IPS-18c (cell line): ENCODE measurements around the gene JAKMIP1.

Experiments used
- H3K4me3 ChIP-seq: 2 replicates; pipeline ENCODE4 v1.7.0; 2013; ENCODE audit warnings: low read depth, mild to moderate bottlenecking, low read length, moderate library complexity; ENCODE audit not compliant: insufficient read depth
- H3K9me3 ChIP-seq: one replicate; pipeline ENCODE4 v1.6.1; 2013; ENCODE audit warnings: mild to moderate bottlenecking, low read length, moderate library complexity; ENCODE audit not compliant: control insufficient read depth, insufficient read depth

The JAKMIP1 gene

DNA sequence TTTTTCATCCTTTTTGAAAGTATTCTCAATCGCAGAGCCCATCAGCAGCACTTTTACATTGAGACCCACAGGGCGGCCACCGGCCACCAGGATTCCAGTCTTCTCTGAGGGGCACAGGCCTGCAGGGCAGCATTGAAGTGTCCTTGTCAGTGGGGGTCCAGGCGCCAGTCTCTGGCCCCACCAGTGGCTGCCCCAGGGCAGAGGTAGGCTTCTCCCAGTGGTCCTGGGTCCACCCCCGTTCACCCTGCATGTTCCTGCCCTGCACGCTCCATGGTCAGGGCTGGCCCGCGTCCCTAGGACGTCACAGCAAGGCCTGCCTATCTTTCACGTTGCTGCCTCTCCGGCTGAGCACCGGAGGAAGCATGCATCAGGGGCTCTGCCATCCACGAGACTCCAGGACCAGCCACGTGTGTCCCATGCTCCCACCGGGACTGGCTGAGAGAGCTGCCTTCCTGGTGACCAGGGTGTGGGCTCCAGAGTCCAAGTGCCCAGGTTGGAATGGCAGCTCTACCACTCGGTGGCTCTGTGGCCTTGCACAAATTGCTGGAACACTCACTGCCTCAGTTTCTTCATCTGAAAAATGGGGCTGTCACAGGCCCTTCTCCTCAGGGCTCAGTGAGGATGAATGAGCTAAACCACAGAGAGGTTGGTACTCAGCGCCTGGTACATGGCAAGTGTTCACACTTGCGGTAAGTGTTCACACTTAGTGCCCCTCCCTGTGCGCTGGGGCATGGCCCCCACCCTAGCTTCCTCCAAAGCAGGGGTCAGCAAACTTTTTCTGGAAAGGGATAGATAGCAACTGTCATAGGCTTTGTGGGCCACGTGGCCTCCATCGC, 30.7 kb upstream of the JAKMIP1 start:
- Histone ChIP-seq H3K9me3 (no peaks in the 10 kb centered on the region), H3K4me3 (no peak overlapping the region)

DNA sequence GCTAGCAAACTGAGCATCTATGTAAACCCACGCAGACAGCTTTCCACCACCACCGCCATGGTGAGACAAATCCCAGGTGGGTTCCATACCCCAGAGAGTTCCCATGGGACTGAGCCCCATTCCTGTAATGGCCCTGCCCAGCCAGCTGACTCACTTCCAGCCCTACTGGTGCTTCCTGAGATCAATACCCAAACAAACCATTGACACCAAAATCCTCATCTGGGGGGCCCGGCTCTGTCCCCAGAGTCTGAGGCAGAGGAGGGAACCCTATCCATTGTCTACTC, 30.1 kb upstream of the JAKMIP1 start:
- Histone ChIP-seq H3K4me3 (no peak overlapping the region), H3K9me3 (no peaks in the 10 kb centered on the region)

GRCh38 chr4:6229671-6230501, 29.5 kb upstream of the JAKMIP1 start:
- no peak overlapping the region for H3K4me3 ChIP-seq
- H3K9me3 ChIP-seq = no peaks in the 10 kb centered on the region

GRCh38 chr4:6229095-6229494, 28.7 kb upstream of the JAKMIP1 start:
- Histone ChIP-seq H3K9me3 (no peaks in the 10 kb centered on the region), H3K4me3 (no peak overlapping the region)

DNA sequence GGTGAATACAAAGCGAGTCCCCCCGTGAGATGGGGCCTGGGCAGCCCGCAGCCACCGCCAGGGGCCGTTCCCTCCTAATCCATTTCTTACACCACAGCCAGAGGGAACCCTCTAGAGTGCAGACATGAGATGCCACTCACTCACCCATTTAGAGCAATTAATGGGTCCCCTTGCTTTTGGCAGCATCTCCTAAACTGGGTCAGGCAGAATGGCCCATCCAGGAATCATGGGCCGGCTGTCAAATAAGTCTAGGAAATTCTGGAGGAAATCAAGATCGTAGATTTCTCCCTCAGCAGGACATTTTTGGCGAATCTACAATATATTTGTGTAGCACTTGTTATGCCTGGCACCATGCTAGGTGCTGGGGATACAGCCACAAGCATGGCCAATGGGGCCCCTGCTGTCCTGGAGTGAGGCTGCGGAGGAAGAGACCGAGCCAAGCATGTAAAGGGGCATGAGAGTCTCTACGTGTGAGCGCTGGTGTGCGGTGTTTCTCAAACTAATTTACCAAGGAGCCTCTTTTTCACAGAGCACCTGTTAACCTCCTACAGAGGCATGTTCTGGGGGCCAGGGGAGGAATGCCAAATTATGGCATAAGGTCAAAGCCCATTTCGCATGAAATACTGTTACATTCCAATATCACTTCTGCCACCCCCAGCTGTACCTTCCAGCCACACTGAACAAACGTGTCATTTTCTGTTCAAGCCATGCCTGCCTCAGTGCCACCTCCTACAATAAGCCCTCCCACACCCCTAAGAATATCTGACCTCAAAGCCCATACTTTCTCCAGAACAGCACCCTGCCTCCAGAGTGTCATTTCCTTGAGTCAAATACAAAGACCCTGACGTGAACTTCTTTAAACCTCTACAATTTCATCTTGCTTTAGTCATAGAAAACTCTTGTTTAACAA, 28.1 kb upstream of the JAKMIP1 start:
- H3K4me3 ChIP-seq = no peak overlapping the region
- H3K9me3 ChIP-seq = no peaks in the 10 kb centered on the region

DNA sequence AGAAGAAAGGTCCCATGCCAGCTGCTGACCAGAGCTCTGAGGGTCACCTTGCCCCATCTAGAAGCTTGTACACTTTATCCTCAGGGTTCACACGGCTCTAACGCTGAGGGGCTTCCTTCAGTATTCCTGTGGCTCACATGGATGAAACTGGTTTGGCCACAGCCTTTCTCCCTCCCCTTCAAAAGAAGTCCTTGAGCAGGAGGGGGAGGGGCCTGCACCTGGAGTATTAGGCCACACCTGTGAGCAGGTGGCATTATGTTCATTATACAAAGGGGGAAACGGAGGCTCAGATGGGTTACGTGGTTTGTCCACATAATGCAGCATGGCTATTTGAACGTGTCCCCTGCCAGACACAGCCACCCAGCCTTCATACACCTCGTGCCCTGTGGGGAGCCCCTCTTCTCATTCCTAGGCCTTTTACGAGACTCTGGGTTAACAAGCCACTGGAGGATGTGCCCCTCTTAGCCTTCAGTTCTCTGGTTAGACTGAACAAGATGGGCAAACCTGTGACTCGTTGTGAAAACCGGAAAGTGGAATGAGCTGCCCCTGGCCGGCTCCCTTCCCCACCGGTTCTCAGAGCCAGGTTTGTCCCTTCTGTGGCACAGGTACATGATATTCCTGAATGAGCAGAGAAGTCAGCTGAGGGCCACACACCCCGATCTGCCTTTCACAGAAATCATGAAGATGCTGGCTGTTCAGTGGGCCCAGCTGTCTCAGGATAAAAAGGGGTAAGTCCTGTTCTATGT, 27.2 kb upstream of the JAKMIP1 start:
- Histone ChIP-seq H3K9me3 (no peaks in the 10 kb centered on the region), H3K4me3 (no peak overlapping the region)

GRCh38 chr4:6226506-6226905, 26.2 kb upstream of the JAKMIP1 start:
- Histone ChIP-seq H3K4me3 (no peak overlapping the region), H3K9me3 (no peaks in the 10 kb centered on the region)

- H3K4me3 ChIP-seq = no peak overlapping the region
Measured at GRCh38 chr4:6225469-6225868, 25.1 kb upstream of the JAKMIP1 start.

GRCh38 chr4:6224735-6225134, 24.4 kb upstream of the JAKMIP1 start:
- H3K9me3 ChIP-seq = no peaks in the 10 kb centered on the region
- H3K4me3 ChIP-seq = no peak overlapping the region

More at GRCh38 chr4:6225469-6225868, 25.1 kb upstream of the JAKMIP1 start:
- no peaks in the 10 kb centered on the region for H3K9me3 ChIP-seq

DNA sequence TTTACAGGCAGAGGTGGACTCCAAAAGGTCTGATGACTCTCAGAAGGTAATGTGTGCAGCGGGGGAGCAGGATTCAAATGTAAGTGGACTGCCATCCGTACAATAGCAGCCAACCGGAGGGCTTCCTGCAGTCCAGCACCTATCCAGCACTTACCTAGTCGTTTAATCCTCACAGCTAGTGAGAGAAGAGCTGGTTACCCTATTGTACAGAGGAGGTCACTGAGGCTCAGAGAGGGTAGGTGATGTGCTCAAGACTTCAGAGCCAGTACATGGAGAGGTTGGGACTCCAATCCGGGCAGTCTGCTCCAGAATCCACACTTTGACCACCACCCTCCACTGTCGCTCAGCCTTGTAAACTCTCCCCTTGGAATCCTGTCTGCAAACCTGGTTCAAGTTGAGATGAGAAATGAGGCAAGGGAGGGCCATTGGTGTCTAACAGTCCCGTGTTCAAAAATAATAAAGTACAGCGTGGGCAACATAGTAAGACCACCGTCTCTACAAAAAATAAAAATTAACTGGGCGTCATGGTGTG, 22.5 kb upstream of the JAKMIP1 start:
- H3K4me3 ChIP-seq = no peak overlapping the region
- H3K9me3 ChIP-seq = no peaks in the 10 kb centered on the region

- H3K4me3 ChIP-seq = peak overlapping the region; percentile 54
- H3K9me3 ChIP-seq = no peaks in the 10 kb centered on the region
Measured at GRCh38 chr4:6221851-6222760, 21.8 kb upstream of the JAKMIP1 start.

GRCh38 chr4:6221301-6221850, 21.0 kb upstream of the JAKMIP1 start:
- Histone ChIP-seq H3K4me3 (peak overlapping the region; percentile 54), H3K9me3 (no peaks in the 10 kb centered on the region)

GRCh38 chr4:6217716-6218381, 17.5 kb upstream of the JAKMIP1 start:
- Histone ChIP-seq H3K4me3 (no peak overlapping the region), H3K9me3 (no peaks in the 10 kb centered on the region)

DNA sequence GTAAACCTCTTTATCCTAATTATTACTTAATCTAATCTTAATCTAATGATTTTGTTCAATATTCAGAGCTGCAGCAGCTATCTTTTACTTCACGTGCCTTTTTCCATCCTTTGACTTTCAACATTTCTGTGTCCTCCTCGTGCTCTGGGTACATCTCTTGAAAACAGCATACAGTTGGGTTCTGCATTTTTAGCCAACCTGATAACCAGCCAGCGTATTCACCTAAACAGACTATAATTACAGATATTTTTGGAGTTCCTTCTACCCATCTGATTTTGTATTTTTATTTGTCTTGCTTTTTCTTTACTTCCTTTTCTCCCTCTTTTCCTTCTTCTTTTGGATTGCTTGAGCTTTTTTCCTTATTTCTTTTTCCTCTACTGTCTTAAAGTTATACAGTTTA, 16.2 kb upstream of the JAKMIP1 start:
- H3K4me3 ChIP-seq = no peak overlapping the region
- no peaks in the 10 kb centered on the region for H3K9me3 ChIP-seq

- no peak overlapping the region for H3K4me3 ChIP-seq
- no peaks in the 10 kb centered on the region for H3K9me3 ChIP-seq
Measured at GRCh38 chr4:6209921-6210320, 9.6 kb upstream of the JAKMIP1 start.
